HepG2 (cell line): ENCODE data around the gene CDC42BPG. TPM values are rescaled to one million over a fixed set of nuclear protein-coding genes. Genes with fewer than 3 reads are reported as not detected.

Experiments
- ATAC-seq: fragments of 200-7000 bp; cut with Tn5 transposase; 3 replicates; pipeline ENCODE4 v1.9.1; 2020; ENCODE audit warnings: mild to moderate bottlenecking, moderate library complexity
- BruUV-seq: library from RNA; stranded (reverse); fragments of 400-500 nt; replicated peaks from 2 replicates; lab custom pipeline; 2021; lab: Mats Ljungman, UMichigan
- CTCF ChIA-PET: fragments of 300-600 bp; formaldehyde crosslinking; extraction: SDS; loops from one replicate; lab custom pipeline; 2021; ENCODE audit warnings: low total read pairs, inconsistent platforms, low intra/inter-chr PET ratio; lab: Yijun Ruan, JAX
- POLR2A ChIA-PET: fragments of 350-600 bp; sonication (Branson Sonifier 250); formaldehyde crosslinking; loops from one replicate; lab custom pipeline; 2020; ENCODE audit warnings: antibody characterized with exemption, inconsistent platforms; lab: Yijun Ruan, JAX
- DNase-seq: peaks from one replicate; pipeline ENCODE4 v3.0.0-alpha.2; 2015; ENCODE audit warnings: low spot score
- FAIRE-seq: peaks from 3 replicates; lab custom pipeline; 2011; peaks lifted over from hg19 to GRCh38; lab: Jason Lieb, UNC
- H2AFZ ChIP-seq: one replicate; pipeline ENCODE4 v1.6.1; 2011; ENCODE audit warnings: low read length, inconsistent platforms
- H3K27ac ChIP-seq: fragments of 300-600 bp; 3 replicates; pipeline ENCODE4 v1.8.0; 2011; ENCODE audit warnings: mixed run types, mild to moderate bottlenecking, mixed read lengths, low read length, inconsistent platforms; ENCODE audit not compliant: insufficient read depth; ENCODE audit errors: extremely low read length
- H3K27me3 ChIP-seq, 2 experiments: fragments of 200-600 bp in 1 of 2; 2 replicates in 1 of 2; 3 replicates in 1 of 2; pipeline versions ENCODE4 v1.6.0 to v1.8.0; 2011; ENCODE audit warnings: low read length in 2 of 2, mild to moderate bottlenecking in 2 of 2, moderate library complexity in 2 of 2, inconsistent platforms in 1 of 2; ENCODE audit not compliant: insufficient read depth in 2 of 2, control insufficient read depth in 1 of 2
- H3K36me3 ChIP-seq, 2 experiments: fragments of 200-600 bp in 1 of 2; replicated peaks in 1 of 2; 2 replicates in 1 of 2; 3 replicates in 1 of 2; pipeline versions ENCODE4 v1.5.1 to v1.8.0; 2011; ENCODE audit warnings: low read length in 2 of 2, inconsistent platforms in 1 of 2; ENCODE audit not compliant: insufficient read depth in 2 of 2, control insufficient read depth in 1 of 2
- H3K4me1 ChIP-seq: 2 replicates; pipeline ENCODE4 v1.5.1; 2012; ENCODE audit warnings: low read length, inconsistent platforms; ENCODE audit not compliant: insufficient read depth
- H3K4me2 ChIP-seq: 2 replicates; pipeline ENCODE4 v1.6.0; 2011; ENCODE audit warnings: low read depth, low read length, inconsistent platforms
- H3K4me3 ChIP-seq, 3 experiments: fragments of 200-600 bp in 1 of 3; sonication (generic), shearing (Covaris generic) in 1 of 3; replicated peaks in 1 of 3; 2 replicates each; pipeline ENCODE4 v1.5.1; 2011 to 2016; ENCODE audit warnings: low read length in 3 of 3, inconsistent platforms in 2 of 3, low read depth in 2 of 3, mild to moderate bottlenecking in 2 of 3, control low read depth in 1 of 3, mixed read lengths in 1 of 3; ENCODE audit not compliant: insufficient read depth in 1 of 3
- H3K79me2 ChIP-seq: one replicate; pipeline ENCODE4 v1.6.1; 2011; ENCODE audit warnings: low read length, inconsistent platforms; ENCODE audit not compliant: insufficient read depth
- H3K9ac ChIP-seq: 2 replicates; pipeline ENCODE4 v1.6.0; 2011; ENCODE audit warnings: mild to moderate bottlenecking, low read depth, low read length, inconsistent platforms; ENCODE audit not compliant: insufficient read depth
- H3K9me3 ChIP-seq: 2 replicates; pipeline ENCODE4 v1.5.1; 2012; ENCODE audit warnings: mild to moderate bottlenecking, low read length
- H4K20me1 ChIP-seq: 2 replicates; pipeline ENCODE4 v1.6.0; 2011; ENCODE audit warnings: inconsistent platforms, mild to moderate bottlenecking, low read length, moderate library complexity; ENCODE audit not compliant: insufficient read depth
- EED ChIP-seq: sonication (generic); formaldehyde crosslinking; IDR thresholded peaks from 2 replicates; pipeline ENCODE4 v1.5.0; 2020; ENCODE audit warnings: mild to moderate bottlenecking, missing genetic modification reagents
- LCORL ChIP-seq, 2 experiments: fragments of 450-650 bp in 1 of 2; sonication (generic) in 1 of 2; formaldehyde crosslinking in 1 of 2; IDR thresholded peaks; 2 replicates each; pipeline versions ENCODE4 v1.5.0 to v1.6.1; 2017 to 2020; ENCODE audit warnings: antibody characterized with exemption in 1 of 2, missing genetic modification reagents in 1 of 2
- MEF2D ChIP-seq: sonication (generic); formaldehyde crosslinking; IDR thresholded peaks from 2 replicates; pipeline ENCODE4 v1.5.1; 2020; ENCODE audit warnings: mild to moderate bottlenecking, missing genetic modification reagents
- SMAD9 ChIP-seq: sonication (generic); formaldehyde crosslinking; IDR thresholded peaks from 2 replicates; pipeline ENCODE4 v1.5.1; 2020; ENCODE audit warnings: mild to moderate bottlenecking, missing genetic modification reagents
- ZBTB20 ChIP-seq: sonication (generic); formaldehyde crosslinking; IDR thresholded peaks from 2 replicates; pipeline ENCODE4 v1.8.1; 2023; ENCODE audit warnings: missing genetic modification reagents, low read depth, mild to moderate bottlenecking, borderline replicate concordance
- ZNF878 ChIP-seq: sonication (generic); formaldehyde crosslinking; IDR thresholded peaks from 2 replicates; pipeline ENCODE4 v1.8.1; 2023; ENCODE audit warnings: mild to moderate bottlenecking, missing genetic modification reagents, moderate library complexity
- WGBS: methylation state at CpG from one replicate; pipeline ENCODE4 v1.1.6; 2017; ENCODE audit warnings: low lambda C conversion rate; 5-methylcytosine and 5-hydroxymethylcytosine counted together
- in situ Hi-C: cut with HindIII; loops from 2 replicates; pipeline ENCODE4 v1.10.0; 2017; ENCODE audit warnings: low pct_unique_long_range_greater_than_20kb; ENCODE audit not compliant: extremely low pct_ligation_motif_present
- intact Hi-C: fragments of 100-400 bp; cut with micrococcal nuclease; formaldehyde crosslinking; loops from one replicate; pipeline ENCODE4 v1.10.0; 2022; ENCODE audit not compliant: unreplicated experiment
- polyA plus RNA-seq, 8 experiments: library from polyadenylated mRNA; depleted of rRNA in 3 of 8; stranded (reverse) in 7 of 8; unstranded in 1 of 8; fragments of >200 nt; fragmentation: Illumina TruSeq in 4 of 8; extraction: Trizol in 4 of 8; gene quantifications; 2 replicates each; pipeline versions ENCODE4 v1.2.1 to v1.2.3, GENCODE V29; 2011 to 2016; ENCODE audit warnings: low read depth in 4 of 8, missing spikeins in 1 of 8, mixed read lengths in 1 of 8; ENCODE audit not compliant: insufficient read depth in 1 of 8
- total RNA-seq, 5 experiments: library from RNA; depleted of rRNA; stranded (reverse); fragments of >200 nt; fragmentation: Illumina TruSeq; extraction: Trizol; gene quantifications; 2 replicates each; pipeline ENCODE4 v1.2.3, GENCODE V29; 2016; ENCODE audit warnings: low read depth in 1 of 5
- TF ChIP-seq, protein P1 (sequence below): sonication (generic); formaldehyde crosslinking; IDR thresholded peaks from 2 replicates; pipeline ENCODE4 v1.4.0; 2020; ENCODE audit warnings: mild to moderate bottlenecking, missing genetic modification reagents
- TF ChIP-seq, protein P2 (sequence below): sonication (generic); formaldehyde crosslinking; IDR thresholded peaks from 2 replicates; pipeline ENCODE4 v1.4.0; 2020; ENCODE audit warnings: missing genetic modification reagents, borderline replicate concordance

Gene CDC42BPG
- total and polyA plus RNA-seq, 2 of the 13 experiments (the other 11 are each of a cell fraction or from before 2014, with no cell fraction given) = 0.55 to 1.4 TPM

DNA sequence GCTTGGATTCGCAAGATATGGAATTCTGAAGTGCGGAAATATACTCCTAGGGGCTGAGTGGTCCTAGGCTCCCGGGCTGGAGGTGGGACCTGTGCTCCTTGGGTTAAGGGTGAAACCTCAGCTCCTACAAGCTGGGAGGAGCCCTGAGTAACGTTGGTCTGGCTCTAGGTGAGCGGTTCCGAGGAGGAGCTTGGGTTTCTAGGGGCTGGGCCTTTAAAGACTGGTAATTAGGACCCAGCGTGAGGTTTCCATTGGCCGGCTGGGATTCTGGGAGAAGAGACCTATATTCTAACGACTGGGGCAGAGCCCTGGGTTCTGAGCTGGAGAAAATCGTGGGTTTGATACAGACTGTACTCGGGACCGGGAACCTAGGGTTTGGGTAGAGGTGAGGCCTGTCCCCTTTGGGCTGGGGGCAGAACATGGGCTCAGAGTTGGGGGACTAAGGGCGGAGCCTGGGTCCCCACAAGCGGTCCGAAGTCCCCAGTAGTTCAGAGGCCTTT is 40.6 kb downstream of the CDC42BPG start:
- 70% methylated on average over 15 of the region's 15 CpGs for WGBS
- no peak overlapping the region for H2AFZ ChIP-seq
- no peaks in the 10 kb centered on the region for H3K79me2 ChIP-seq
- peaks cover 9 to 27% of the 10 kb centered on the region in 2 experiments; a peak in 4 of 5 replicates for H3K36me3 ChIP-seq
- no peaks in the 10 kb centered on the region for H4K20me1 ChIP-seq
- in situ Hi-C loops = loop anchor here (5.0 kb wide), 1 partner anchor 38 kb away; the partner anchor contains the start of gene CDC42BPG
- no peaks in the 10 kb centered on the region for H3K9me3 ChIP-seq
- H3K9ac ChIP-seq = peak overlapping the region; percentile 59
- CTCF ChIA-PET = no interaction called here
- no peaks in the 10 kb centered on the region for H3K27me3 ChIP-seq
- ATAC-seq (no peak), DNase-seq (no peak)
- peak overlapping the region; percentile 69 for H3K4me2 ChIP-seq
- POLR2A ChIA-PET = interaction anchor here (2.3 kb wide), 1 partner anchor 40 kb away, joined by 5 read pairs; the partner anchor contains the start of gene CDC42BPG
- H3K4me1 ChIP-seq = peaks cover 57% of the 10 kb centered on the region
- peak overlapping the region; percentile 56 to 74 (median 61) for H3K4me3 ChIP-seq
- BruUV-seq = TSS peak; percentile 54
- intact Hi-C loops = loop anchor here (2.0 to 5.0 kb wide), 2 partner anchors 25 to 43 kb away; partner anchors contain the start of gene SF1
- TF ChIP-seq, protein P1, sequence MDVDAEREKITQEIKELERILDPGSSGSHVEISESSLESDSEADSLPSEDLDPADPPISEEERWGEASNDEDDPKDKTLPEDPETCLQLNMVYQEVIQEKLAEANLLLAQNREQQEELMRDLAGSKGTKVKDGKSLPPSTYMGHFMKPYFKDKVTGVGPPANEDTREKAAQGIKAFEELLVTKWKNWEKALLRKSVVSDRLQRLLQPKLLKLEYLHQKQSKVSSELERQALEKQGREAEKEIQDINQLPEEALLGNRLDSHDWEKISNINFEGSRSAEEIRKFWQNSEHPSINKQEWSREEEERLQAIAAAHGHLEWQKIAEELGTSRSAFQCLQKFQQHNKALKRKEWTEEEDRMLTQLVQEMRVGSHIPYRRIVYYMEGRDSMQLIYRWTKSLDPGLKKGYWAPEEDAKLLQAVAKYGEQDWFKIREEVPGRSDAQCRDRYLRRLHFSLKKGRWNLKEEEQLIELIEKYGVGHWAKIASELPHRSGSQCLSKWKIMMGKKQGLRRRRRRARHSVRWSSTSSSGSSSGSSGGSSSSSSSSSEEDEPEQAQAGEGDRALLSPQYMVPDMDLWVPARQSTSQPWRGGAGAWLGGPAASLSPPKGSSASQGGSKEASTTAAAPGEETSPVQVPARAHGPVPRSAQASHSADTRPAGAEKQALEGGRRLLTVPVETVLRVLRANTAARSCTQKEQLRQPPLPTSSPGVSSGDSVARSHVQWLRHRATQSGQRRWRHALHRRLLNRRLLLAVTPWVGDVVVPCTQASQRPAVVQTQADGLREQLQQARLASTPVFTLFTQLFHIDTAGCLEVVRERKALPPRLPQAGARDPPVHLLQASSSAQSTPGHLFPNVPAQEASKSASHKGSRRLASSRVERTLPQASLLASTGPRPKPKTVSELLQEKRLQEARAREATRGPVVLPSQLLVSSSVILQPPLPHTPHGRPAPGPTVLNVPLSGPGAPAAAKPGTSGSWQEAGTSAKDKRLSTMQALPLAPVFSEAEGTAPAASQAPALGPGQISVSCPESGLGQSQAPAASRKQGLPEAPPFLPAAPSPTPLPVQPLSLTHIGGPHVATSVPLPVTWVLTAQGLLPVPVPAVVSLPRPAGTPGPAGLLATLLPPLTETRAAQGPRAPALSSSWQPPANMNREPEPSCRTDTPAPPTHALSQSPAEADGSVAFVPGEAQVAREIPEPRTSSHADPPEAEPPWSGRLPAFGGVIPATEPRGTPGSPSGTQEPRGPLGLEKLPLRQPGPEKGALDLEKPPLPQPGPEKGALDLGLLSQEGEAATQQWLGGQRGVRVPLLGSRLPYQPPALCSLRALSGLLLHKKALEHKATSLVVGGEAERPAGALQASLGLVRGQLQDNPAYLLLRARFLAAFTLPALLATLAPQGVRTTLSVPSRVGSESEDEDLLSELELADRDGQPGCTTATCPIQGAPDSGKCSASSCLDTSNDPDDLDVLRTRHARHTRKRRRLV = peak; percentile 45; the same call in 1 of the 2 replicates
- TF ChIP-seq, protein P2, sequence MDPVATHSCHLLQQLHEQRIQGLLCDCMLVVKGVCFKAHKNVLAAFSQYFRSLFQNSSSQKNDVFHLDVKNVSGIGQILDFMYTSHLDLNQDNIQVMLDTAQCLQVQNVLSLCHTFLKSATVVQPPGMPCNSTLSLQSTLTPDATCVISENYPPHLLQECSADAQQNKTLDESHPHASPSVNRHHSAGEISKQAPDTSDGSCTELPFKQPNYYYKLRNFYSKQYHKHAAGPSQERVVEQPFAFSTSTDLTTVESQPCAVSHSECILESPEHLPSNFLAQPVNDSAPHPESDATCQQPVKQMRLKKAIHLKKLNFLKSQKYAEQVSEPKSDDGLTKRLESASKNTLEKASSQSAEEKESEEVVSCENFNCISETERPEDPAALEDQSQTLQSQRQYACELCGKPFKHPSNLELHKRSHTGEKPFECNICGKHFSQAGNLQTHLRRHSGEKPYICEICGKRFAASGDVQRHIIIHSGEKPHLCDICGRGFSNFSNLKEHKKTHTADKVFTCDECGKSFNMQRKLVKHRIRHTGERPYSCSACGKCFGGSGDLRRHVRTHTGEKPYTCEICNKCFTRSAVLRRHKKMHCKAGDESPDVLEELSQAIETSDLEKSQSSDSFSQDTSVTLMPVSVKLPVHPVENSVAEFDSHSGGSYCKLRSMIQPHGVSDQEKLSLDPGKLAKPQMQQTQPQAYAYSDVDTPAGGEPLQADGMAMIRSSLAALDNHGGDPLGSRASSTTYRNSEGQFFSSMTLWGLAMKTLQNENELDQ (CRISPR knock-in tag) = no peak
- no peak for TF ChIP-seq MEF2D (CRISPR knock-in tag)
- no peak for TF ChIP-seq EED
- TF ChIP-seq SMAD9 = 0 out of 2 replicates have a peak, but pooled peaks have one; percentile 7
- no peak for TF ChIP-seq ZBTB20 (CRISPR knock-in tag)
- no peak for TF ChIP-seq LCORL (IDR thresholded peaks at IDR 0.05)
- TF ChIP-seq LCORL (CRISPR knock-in tag; IDR thresholded peaks at IDR 0.05) = 0 out of 2 replicates have a peak, but pooled peaks have one; percentile 4
- 0 out of 2 replicates have a peak, but pooled peaks have one; percentile 28 for TF ChIP-seq ZNF878
- TF ChIP-seq, all 625 proteins: peak for 4
- FAIRE-seq = no peak
- H3K27ac ChIP-seq = peak overlapping the region; percentile 63
